GM12891 (cell line): Measurements from ENCODE around the gene PRMT7.
A peak's percentile ranks its signal among the peaks of the same experiment; 100 is the strongest.
"Not testable (repeated sequence)": the region's sequence is repeated elsewhere in the genome, so short reads cannot be mapped to it uniquely, and the experiment has no call there.

Experiments used
- DNase-seq: peaks from one replicate; pipeline ENCODE4 v3.0.0; 2011; ENCODE audit warnings: low spot score; ENCODE audit not compliant: insufficient read length
- FAIRE-seq: peaks from 2 replicates; lab custom pipeline; 2011; peaks lifted over from hg19 to GRCh38; lab: Jason Lieb, UNC
- PAX5 ChIP-seq: IDR thresholded peaks from 2 replicates; pipeline ENCODE4 v1.6.1; 2011; ENCODE audit warnings: low read length, moderate library complexity, mild to moderate bottlenecking; ENCODE audit not compliant: insufficient read depth, severe bottlenecking
- POLR2A ChIP-seq: IDR thresholded peaks from 2 replicates; pipeline ENCODE4 v1.6.1; 2011; ENCODE audit warnings: low read depth, low read length, control low read depth
- POLR2AphosphoS5 ChIP-seq: IDR thresholded peaks from 2 replicates; pipeline ENCODE4 v1.6.1; 2011; ENCODE audit warnings: low read depth, low read length, control low read depth
- POU2F2 ChIP-seq: IDR thresholded peaks from 2 replicates; pipeline ENCODE4 v1.6.1; 2011; ENCODE audit warnings: low read depth, mild to moderate bottlenecking, control low read depth, low read length, moderate library complexity
- SPI1 ChIP-seq: IDR thresholded peaks from 2 replicates; pipeline ENCODE4 v1.6.1; 2011; ENCODE audit warnings: low read depth, low read length, control low read depth
- TAF1 ChIP-seq: IDR thresholded peaks from 2 replicates; pipeline ENCODE4 v1.6.1; 2011; ENCODE audit warnings: low read depth, low read length, control low read depth

The PRMT7 gene

DNA sequence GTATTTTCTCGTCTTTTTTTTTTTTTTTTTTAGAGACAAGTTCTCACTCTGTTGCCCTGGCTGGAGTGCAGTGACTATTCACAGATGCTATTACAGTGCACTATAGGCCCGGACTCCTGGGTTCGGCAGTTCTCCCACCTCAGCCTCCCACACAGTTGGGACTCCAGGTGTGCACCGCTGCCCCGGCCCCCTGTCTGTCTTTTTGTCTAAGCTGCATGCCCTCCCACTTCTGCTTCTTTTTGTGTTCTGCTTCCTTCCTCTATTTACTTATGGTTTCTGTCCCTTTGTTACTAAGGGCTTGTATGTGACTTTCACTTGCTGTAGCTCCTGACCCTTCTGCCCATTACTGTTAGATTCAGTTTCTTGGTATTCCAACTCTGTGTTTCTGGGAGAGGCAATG, 26.0 kb upstream of the PRMT7 start:
- peak; percentile 93 for TF ChIP-seq SPI1
- no peak for TF ChIP-seq TAF1
- no peak for TF ChIP-seq POLR2A
- peak; percentile 77 for FAIRE-seq
- DNase-seq, result no peak

DNA sequence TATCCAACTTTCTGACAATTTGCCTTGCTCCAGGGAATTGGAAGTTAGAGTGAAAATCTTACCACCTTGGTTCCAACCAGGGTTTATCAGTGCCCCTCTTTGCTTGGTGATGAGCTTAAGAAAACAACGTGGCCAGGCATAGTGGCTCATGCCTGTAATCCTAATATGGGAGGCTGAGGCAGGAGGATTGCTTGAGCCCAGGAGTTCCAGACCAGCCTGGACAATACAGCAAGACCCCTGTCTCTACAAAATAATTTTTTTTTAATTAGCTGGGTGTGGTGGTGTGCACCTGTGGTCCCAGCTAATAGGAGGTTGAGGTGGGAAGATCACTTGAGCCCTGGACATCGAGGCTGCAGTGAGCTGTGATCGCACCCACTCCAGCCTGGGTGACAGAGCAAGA, 25.1 kb upstream of the PRMT7 start:
- FAIRE-seq (no peak), DNase-seq (no peak)
- TF ChIP-seq POLR2AphosphoS5 (no peak), SPI1 (no peak), TAF1 (no peak), POU2F2 (no peak)

DNA sequence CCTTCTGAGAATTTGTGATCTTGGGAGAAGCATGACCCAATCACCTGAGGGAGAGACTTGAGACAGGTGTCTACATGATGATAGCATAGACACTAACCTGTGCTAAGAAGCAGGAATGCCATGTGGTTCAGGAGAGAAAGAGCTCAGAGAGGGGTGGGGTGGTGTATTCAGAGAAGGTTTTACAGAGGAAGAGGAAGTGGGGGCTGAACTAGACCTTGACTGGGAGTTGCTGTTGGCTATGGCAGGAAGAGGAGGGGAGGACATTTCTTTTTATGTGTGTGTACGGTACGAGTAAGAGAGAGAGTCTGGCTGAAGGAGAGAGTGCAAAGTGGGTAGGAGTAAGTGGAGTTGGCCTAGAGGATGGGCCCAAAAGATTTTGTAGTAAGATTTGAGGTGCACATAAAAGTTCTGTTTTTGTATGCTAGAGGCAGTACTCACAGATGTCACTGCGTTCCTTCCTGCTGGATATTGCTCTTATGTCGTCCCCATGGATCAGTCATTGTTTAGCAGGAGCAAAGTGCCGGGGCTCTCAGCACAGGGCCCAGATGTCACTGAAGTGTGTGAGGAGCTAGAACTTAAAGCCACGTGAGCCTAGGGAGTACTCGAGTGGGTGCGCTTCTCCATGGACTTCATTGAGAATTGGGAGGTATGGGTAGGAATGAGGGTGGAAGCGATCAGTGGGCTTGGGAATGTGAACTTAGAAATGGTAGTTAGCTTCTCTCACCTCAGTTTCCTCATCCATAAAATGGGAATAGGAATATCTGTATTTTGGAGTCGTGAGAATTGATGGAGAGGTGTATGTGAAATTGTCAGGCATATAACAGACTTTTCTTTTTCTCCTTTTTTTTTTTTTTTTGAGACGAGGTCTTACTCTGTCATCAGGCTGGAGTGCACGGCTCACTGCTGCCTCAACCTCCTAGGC, 24.4 kb upstream of the PRMT7 start:
- FAIRE-seq (peak; percentile 84), DNase-seq (no peak)
- TF ChIP-seq SPI1, result peak; percentile 91
- TF ChIP-seq POLR2AphosphoS5, result no peak
- TF ChIP-seq PAX5, result no peak
- TF ChIP-seq TAF1, result no peak
- TF ChIP-seq POLR2A, result no peak

DNA sequence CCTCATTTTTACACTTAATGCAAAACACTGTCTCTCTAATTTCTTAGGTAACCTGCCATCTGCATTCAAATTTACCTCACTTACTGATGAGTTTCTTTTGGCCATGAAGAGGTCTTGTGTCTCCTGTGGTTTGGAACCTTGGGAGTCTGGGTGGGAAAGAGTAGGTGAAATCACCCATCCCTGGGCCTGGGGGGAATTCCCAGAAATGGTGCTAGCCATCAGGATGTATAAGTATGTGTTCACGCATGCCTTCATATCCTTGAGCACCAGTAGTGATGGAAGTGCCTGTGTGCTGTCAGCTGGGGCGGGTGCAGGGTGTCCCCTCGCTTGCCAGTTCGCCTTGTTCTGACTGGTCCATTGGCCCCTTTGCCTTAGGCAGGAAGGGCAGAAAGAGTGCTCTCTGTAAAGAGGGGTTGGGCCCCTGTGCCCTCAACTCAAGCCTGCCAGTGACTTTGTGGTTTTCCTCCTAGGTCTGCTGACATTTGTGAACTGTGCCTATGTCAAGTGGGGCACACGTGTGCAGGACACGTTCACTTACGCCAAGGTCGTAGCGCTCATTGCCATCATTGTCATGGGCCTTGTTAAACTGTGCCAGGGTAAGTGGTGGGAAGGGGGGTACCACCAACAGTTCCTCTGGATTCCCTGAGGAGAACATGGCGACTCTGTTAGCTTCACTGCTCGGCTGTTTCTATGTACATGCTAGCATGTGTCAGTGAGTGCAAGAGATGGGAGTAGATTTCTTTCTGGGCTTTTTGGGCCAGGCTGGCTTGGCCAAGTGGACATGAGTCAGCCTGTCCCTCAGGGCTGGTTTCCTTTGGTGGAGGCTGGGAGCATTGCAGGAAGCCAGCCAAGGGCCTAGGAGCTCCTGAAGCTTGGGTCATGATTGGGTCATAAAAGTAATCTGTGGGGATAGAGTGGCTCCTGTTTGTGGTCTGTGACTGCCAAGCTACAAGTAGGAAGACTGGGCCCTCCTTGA, 23.3 kb upstream of the PRMT7 start:
- TF ChIP-seq TAF1 (no peak), POU2F2 (no peak), POLR2A (no peak)
- FAIRE-seq (peak; percentile 93), DNase-seq (no peak)

DNA sequence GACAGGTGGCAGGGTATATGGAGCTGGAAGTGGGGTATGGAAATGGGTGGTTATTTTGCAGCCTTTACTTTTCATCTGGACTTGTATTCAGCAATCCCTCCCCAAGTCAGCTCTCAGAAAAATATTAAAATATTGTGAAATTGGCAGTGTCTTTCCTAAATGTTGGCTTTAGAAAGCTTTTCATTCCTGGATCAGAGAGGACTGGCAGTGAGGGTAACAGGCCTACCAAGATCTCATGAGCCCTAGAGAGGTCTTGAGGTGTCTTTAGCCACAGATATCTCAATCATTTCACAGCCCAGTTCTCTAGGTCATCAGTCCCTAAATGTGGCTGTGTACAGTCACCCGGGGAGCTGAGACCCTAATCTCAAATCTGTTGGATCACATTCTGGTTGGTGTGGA, 22.6 kb upstream of the PRMT7 start:
- no peak for FAIRE-seq
- TF ChIP-seq POLR2AphosphoS5 (no peak), SPI1 (no peak), TAF1 (no peak), POLR2A (no peak)
- no peak for DNase-seq

DNA sequence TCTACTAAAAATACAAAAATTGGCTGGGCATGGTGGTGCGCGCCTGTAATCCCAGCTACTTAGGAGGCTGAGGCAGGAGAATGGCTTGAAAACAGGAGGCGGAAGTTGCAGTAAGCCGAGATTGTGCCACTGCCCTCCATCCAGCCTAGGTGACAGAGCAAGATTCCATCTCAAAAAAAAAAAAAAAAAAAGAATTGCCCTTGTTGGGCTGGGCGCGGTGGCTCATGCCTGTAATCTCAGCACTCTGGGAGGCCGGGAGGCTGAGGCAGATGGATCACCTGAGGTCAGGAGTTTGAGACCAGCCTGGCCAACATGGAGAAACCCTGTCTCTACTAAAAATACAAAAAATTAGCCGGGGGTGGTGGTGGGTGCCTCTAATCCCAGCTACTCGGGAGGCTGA, 22.0 kb upstream of the PRMT7 start:
- not testable (repeated sequence) for FAIRE-seq

DNA sequence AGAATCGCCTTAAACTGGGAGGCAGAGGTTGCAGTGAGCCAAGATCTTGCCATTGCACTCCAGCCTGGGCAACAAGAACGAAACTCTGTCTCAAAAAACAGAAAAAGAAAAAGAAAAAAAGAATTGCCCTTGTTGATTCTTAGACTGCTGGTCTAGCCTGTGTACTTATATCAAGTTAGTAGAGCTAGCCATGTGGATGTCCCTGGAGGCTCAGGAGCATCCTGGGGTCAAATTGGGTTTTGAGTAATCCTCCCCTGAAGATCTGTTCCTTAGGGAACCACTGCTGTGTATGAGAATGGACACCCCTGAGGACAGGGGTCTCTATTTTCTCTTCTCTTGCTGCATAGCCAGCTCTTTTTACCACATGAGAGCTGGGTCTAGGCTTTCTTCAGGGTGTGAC, 21.6 kb upstream of the PRMT7 start:
- no peak for TF ChIP-seq SPI1
- no peak for TF ChIP-seq POU2F2
- TF ChIP-seq TAF1, result no peak
- TF ChIP-seq POLR2AphosphoS5, result no peak
- no peak for TF ChIP-seq PAX5
- no peak for TF ChIP-seq POLR2A
- no peak for DNase-seq
- no peak for FAIRE-seq

More for the DNA sequence above, 22.0 kb upstream of the PRMT7 start:
- not testable (repeated sequence) for DNase-seq

DNA sequence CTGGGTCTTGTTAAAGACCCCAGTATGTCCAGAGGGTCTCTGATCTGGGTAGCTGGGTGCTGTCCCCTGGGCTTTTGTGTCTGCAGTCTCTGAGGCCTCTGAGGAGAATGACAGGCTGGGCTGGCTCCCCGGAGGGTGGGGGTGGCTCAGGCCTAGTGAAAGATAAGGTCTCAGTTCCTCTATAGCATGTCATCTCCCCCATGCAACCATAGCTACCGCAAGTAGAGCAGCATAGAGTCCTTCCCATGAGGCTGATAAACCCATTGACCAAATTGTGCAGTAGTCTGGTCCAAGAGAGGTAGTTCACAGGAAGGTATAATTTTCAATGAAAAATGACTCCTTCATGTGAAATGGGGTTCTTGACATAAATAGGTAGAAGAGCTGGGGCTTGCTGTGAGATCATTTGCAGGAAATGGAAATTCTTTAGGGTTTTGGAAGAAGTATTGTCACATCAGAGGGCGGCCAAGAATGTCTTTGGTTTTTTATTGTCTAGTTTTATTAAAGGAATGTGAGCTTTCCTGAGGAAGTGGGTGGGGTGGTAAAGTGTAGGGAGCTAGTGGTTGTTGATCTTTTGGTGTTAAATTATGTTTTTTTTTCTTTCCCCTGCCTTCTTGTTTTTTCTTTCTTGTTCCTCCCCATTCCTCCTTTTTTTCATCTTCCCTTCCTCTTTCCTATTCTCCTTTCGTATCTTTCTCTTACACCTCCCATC, 21.0 kb upstream of the PRMT7 start:
- FAIRE-seq, result peak; percentile 94
- no peak for TF ChIP-seq PAX5
- TF ChIP-seq TAF1, result peak; percentile 45; the same call in 1 of the 2 replicates
- peak; percentile 21 for TF ChIP-seq POLR2A
- TF ChIP-seq POU2F2, result peak; percentile 51; the same call in 1 of the 2 replicates
- peak; percentile 97 for TF ChIP-seq SPI1
- peak; percentile 63 for DNase-seq

DNA sequence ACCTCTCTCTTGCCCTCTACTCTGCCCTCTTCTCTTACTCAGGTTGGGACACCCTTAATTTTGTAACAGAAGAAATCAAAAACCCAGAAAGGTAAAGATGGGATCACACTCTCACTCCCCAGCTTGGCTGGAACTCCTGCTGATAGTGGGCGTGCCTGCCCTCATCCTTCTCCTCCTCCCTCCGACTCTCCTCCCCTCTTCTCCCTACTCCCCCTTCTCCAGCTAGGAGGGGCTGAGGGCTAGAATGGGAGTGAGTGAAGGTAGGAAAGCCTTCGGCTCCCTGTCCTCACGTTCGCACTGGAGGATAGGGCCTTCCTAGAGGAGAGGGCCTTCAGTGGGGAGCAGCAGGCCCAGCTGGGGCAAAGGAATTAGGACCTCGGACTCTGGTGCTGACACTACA, 20.4 kb upstream of the PRMT7 start:
- TF ChIP-seq POLR2AphosphoS5 (no peak), POLR2A (no peak), PAX5 (no peak), TAF1 (no peak), POU2F2 (no peak)
- DNase-seq (no peak), FAIRE-seq (no peak)
